Fibroblast of villous mesenchyme (primary cell): ENCODE measurements around the gene ADRA2C. TPM values are rescaled to one million over a fixed set of nuclear protein-coding genes. Genes with fewer than 3 reads are reported as not detected.
A peak's percentile ranks its signal among the peaks of the same experiment; 100 is the strongest.

Experiments
- DNase-seq: peaks from one replicate; pipeline ENCODE4 v3.0.0-alpha.2; 2010; ENCODE audit warnings: low read depth
- H3K4me3 ChIP-seq: 2 replicates; pipeline ENCODE4 v1.5.1; 2011; ENCODE audit warnings: low read depth, mild to moderate bottlenecking, low read length
- CTCF ChIP-seq: IDR thresholded peaks from 2 replicates; pipeline ENCODE4 v1.5.1; 2012; ENCODE audit warnings: low read depth, mild to moderate bottlenecking, low read length; ENCODE audit not compliant: insufficient read depth
- total RNA-seq: library from RNA; depleted of rRNA; stranded (reverse); fragments of >200 nt; gene quantifications from 2 replicates; pipeline ENCODE4 v1.2.3, GENCODE V29; 2012

ADRA2C gene
- total RNA-seq: 2.2 and 6.8 TPM in 2 replicates

GRCh38 chr4:3766036-3766784 lies at the start of gene ADRA2C:
TSS of gene ADRA2C (plus strand) at chr4:3766385. CDS start at chr4:3766607, 222 bp downstream.
- H3K4me3 ChIP-seq: peak within 1 kb of the TSS; percentile 55
- DNase-seq: peak; percentile 38
- TF ChIP-seq CTCF: no peak

- TF ChIP-seq CTCF: no peak
- no peak overlapping the region for H3K4me3 ChIP-seq
- DNase-seq: no peak
These were observed 49.5 kb upstream of the ADRA2C start for GRCh38 chr4:3716631-3717235.

- no peak for TF ChIP-seq CTCF
- no peak overlapping the region for H3K4me3 ChIP-seq
- no peak for DNase-seq
These were observed 48.9 kb upstream of the ADRA2C start for GRCh38 chr4:3717241-3717640.

GRCh38 chr4:3718462-3718861 lies 47.7 kb upstream of the ADRA2C start:
- H3K4me3 ChIP-seq: no peak overlapping the region
- no peak for TF ChIP-seq CTCF
- DNase-seq: no peak

GRCh38 chr4:3719191-3719590 lies 47.0 kb upstream of the ADRA2C start:
- no peak for DNase-seq
- no peak for TF ChIP-seq CTCF
- no peak overlapping the region for H3K4me3 ChIP-seq

GRCh38 chr4:3719836-3720235 lies 46.3 kb upstream of the ADRA2C start:
- H3K4me3 ChIP-seq: no peak overlapping the region
- DNase-seq: no peak
- no peak for TF ChIP-seq CTCF
